SK-N-MC (cell line): Measurements from ENCODE around the gene BORCS6.

ENCODE experiments used
- EZH2 ChIP-seq: fragments of 200-600 bp; sonication (generic); IDR thresholded peaks from one replicate; pipeline ENCODE4 v1.6.1; 2017; ENCODE audit warnings: antibody characterized with exemption
- POLR2AphosphoS5 ChIP-seq: IDR thresholded peaks from 2 replicates; pipeline ENCODE4 v1.6.1; 2012; ENCODE audit warnings: mild to moderate bottlenecking, low read depth, low read length, borderline replicate concordance

DNA sequence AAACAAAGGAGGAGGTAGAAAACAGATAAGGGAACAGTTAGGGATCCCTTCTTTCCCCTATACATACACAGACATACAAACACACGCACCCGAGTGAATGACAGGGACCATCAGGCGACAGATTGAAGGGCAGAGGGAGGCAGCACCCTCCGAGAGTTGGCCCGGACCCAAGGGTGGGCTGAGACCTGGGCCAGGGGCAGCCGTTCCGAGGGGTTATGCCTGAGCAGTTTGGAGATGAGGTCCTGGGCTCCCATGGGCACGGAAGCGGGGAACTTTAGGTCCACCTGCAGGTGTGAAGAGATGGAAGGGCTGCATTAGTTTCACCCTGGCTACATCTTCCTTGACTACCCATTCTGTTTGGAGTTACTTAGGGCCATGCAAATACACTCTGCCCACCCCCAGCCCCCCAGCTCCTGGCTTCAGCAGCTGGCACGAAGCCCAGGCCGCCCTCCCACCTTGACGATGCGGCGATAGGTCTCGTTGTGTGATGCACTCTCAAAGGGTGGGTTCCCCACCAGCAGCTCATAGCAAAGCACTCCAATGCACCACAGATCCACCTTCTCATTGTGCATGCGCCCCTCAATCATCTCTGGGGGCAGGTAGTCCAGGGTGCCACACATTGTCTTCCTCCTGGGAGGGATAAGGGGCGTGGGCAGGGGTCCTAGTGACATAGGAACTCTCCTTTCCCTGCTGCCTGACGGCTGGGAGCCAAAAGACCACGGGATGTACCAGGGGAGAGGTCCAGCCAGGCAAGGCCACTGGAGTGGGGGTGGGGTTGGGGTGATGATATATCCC, 15.0 kb upstream of the BORCS6 start:
- TF ChIP-seq POLR2AphosphoS5, result peak; percentile 52; the same call in 1 of the 2 replicates
- TF ChIP-seq EZH2, result no peak
